NCI-H446 treated with DMSO at 0.1 percent for 48 hours (cell line): ENCODE results near the gene HAGH.

ENCODE experiments used
- DNase-seq: peaks from one replicate; lab custom pipeline; 2025; lab: John Stamatoyannopoulos, UW

The HAGH gene

DNA sequence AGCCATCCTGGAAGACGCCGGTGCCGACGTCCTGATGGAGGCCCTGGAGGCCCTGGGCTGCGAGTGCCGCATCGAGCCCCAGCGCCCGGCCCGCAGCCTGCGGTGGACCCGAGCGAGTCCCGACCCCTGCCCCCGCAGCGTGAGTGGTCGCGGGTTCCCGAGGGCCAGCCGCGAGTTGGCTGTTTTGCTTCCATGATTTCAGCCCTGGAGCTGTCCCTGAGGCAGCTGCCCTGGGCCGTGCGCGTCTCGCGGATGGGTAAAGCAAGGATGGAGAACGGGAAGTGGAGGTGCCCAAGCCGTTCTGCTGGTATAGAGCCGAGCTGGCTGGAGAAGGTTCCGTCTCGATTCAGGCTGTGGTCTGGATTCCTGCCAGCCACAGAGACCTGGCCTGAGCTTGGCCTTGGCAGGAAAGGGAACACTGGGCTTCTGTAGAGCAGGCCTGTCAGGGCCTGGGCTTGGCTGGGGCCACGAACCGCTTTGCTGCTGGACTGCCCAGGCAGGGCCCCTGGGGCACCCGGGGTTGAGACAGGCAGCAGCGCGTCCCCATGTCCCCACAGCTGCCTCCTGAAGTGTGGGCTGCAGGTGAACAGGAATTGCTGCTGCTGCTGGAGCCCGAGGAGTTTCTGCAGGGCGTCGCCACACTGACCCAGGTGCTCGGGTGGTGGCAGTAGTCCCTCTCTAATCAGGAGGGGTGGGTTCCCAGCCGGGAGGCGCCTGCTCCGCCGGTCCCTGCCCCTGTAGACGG is 52.8 kb downstream of the HAGH start:
- DNase-seq: no peak

DNA sequence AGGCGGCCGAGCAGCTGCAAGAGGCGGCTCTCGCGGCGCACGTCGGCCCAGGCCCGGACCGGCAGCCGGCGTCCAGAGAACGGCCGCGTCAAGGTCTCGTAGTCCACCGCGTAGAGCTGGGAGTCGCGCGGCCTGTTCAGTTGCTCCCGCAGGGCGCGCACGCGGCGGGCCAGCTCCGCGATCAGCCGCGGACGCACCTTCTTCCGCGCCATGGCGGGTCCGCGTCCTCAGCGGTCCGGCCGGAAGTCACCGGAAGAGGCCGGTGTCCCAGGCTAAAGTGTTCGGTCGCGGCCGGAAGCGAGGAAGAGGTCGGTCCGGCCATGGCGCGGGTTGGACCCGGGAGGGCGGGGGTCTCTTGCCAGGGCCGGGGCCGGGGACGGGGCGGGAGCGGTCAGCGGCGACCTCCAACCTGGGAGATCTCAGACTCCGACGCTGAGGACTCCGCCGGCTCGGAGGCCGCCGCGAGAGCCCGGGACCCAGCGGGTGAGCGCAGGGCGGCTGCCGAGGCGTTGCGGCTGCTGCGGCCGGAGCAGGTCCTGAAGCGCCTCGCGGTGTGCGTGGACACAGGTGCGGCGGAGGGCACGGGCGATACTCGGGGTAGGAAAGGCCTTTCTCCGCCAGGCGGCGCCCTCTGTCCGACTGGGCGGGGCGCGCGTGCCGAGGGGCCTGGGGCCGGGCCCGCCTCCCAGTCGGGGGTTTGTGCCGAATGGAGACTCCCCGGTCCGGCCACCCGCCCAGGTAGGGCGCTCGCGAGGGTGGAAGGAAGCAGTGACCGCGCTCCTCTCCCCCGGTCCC is 53.5 kb downstream of the HAGH start, which contains the start of gene MRPS34:
MRPS34 (minus strand) TSS at position 227 of the 795 bp plus-strand sequence; CDS start at position 212, 15 bp downstream.
- DNase-seq: peak; percentile 35

DNA sequence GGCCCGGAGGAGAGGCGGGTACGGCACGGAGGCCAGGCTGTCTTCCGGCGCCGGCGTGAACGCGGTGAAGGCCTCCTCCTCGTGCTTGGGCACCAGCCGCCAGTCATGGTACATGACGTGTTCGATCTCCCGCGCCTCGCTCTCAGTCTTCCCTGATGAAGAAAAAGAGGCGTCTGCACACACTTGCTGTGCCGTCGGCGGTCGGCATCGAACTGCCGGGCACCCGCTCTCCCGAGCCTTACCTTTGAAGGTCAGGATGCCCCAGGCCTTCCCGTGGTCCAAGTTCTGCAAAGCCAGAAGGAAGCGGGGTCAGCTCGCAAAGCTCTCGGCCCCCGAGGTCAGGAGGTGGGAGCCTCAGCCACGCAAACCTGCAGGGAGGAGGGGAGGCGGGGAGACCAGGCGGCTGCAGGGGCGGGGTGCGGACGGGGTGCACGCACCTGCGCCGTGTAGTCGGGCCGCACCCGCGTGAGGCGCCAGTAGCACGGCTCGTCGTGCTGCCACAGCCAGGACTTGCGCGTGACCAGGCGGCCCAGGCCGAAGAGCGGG is 54.2 kb downstream of the HAGH start, which contains the start of gene EME2:
EME2 (plus strand) TSS at position 449 of the 546 bp plus-strand sequence. CDS start 418 bp downstream, outside the sequence.
- no peak for DNase-seq

DNA sequence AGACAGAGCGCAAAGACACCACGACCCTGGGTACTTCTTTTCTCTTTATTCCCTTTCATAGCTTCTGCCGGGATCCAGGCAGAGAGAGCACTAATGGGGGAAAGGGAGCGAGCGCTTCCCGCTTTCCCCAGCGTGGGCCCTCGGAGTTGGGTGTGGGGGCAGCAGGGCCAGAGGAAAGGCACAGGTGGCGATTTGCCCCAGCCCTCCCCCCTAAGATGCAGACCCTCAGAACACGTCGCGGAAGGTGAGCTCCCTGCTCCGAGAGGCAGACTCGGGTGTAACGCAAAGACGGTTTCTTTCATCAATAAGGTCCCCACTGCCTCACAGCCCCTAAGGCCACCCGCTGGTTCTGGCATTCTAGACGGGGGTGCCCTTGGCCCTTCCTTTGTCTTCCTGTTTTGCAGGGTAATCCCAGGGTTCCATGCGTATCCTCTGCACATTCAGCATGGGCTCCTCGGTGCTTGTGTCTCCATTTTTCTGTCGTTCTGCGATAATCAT is 54.7 kb downstream of the HAGH start:
- DNase-seq: no peak

DNA sequence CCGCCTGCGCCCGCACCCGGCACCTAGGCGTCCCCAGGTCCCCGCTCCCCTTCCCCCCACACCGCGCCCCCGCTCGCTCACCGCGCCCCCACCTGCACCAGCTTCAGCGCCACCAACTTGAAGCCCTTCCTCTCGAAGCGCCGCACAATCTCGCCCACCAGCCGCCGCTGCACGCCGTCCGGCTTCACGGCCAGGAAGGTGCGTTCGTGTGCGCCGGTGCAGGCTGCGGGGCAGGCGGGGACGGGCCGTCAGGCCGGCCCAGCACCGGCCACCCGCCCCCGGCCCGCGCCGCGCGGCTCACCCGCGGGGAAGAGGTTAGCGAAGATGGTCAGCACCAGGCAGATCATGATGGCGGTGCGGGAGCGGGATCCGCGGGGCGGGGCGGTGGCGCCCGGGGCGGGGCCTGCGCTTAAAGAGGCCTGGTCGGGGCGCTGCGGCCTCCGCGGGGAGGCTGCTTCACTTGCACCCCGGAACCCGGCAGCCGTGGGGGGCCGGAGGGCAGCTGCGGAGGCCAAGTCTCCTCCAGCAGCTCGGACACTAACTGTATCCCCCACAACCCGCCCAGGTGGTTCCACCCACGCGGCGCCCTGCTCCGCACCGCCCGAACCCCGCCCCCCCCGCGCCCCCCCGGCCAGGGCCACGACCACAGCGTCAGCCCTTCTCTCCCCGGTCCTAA is 55.3 kb downstream of the HAGH start, which contains the start of gene NME3:
NME3 (minus strand) TSS at position 356 of the 676 bp plus-strand sequence; CDS start at position 347, 9 bp downstream.
- no peak for DNase-seq

GRCh38 chr16:1770328-1771187 is 56.1 kb downstream of the HAGH start:
- DNase-seq: no peak

- DNase-seq: no peak
Measured at GRCh38 chr16:1769402-1770300, 57.0 kb downstream of the HAGH start.

DNA sequence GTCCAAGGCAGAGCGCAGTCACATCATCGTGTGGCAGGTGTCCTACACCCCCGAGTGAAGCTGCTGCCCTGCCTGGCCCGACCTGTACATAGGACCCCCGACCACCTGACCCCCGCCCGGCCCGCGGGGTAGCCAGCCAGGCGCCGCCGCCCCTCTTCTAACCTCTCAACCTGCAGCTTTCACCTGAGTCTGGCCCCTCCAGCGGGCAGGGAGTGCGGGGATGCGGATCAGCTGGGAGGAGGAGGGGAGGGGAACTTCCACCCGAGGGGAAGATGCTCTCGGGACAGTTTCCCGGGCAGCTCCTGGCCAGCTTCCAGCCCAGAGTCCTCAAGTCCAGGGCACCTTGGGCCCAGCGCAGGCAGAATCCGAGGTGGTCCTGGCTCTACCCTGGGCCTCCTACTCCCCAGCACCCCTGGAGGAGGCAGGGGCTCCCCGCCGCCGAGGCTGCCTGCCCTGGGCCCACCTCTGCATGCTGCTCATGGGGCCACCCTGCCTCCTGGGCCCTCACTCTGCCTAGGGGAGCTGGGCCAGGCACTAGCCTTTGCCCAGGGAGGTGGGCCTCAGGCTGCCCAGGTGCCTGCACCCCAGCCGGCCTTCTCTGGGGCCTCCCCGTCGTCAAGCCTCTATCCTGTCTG is 57.7 kb downstream of the HAGH start:
- DNase-seq: no peak

- DNase-seq: no peak
Measured at GRCh38 chr16:1768061-1768766, 58.4 kb downstream of the HAGH start.

GRCh38 chr16:1767116-1767994 is 59.3 kb downstream of the HAGH start:
- no peak for DNase-seq

DNA sequence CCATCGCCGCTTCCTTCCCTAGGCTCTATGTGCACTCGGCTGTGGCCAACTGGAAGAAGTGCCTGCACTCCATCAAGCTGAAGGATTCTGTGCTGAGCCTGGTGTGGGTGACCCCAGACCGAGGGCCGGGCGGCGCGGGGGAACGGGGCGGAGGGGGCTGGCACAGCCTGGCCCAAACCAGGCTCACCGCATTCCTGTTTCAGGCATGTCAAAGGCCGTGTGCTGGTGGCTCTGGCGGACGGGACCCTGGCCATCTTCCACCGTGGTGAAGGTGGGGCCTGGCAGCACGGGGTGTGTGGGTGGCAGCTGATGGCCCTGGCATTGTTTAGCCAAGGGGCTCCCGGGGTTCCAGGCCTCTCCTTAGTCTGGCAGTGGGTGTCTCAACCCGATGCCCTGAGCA is 59.9 kb downstream of the HAGH start:
- DNase-seq: no peak

DNA sequence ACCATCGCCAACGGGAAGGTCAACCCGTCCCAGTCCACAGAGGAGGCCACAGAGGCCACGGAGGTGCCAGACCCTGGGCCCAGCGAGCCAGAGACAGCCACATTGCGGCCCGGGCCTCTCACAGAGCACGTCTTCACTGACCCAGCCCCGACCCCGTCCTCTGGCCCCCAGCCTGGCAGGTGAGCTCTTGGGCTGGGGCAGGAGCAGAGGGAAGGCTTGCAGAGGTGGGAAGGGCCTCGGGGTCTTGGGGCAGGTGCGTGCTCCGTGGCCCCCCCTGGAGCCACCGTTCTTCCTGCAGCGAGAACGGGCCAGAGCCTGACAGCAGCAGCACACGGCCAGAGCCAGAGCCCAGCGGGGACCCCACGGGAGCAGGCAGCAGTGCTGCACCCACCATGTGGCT is 60.4 kb downstream of the HAGH start:
- no peak for DNase-seq

DNA sequence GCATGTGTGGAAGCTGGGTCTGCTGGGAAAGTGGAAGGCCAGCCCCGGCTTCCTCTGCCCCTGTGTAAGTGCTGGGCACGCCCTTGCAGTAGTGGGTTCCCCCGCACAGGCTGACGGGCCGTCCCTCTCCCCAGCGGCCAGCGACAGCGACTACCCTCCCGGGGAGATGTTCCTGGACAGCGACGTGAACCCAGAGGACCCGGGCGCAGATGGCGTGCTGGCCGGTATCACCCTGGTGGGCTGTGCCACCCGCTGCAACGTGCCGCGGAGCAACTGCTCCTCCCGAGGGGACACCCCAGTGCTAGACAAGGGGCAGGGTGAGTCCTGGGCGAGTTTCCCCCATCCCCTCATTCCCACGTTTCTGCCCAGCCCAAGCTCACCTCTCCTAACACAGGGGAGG is 60.8 kb downstream of the HAGH start:
- no peak for DNase-seq

DNA sequence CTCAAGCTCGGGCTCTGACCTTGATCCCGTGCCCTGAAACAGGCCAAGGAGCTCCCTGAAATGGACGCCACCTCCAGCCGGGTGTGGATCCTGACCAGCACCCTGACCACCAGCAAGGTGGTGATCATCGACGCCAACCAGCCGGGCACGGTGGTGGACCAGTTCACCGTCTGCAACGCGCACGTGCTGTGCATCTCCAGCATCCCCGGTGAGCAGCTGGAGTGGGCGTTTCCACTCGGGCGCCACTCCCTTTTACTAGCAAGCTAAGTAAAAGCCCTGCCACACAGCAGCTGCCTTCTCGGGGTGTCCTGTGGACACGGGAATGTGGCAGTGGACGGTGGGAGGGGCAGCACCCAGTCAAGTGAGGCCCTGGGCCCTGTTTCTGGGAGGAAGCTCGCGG is 61.7 kb downstream of the HAGH start:
- no peak for DNase-seq

DNA sequence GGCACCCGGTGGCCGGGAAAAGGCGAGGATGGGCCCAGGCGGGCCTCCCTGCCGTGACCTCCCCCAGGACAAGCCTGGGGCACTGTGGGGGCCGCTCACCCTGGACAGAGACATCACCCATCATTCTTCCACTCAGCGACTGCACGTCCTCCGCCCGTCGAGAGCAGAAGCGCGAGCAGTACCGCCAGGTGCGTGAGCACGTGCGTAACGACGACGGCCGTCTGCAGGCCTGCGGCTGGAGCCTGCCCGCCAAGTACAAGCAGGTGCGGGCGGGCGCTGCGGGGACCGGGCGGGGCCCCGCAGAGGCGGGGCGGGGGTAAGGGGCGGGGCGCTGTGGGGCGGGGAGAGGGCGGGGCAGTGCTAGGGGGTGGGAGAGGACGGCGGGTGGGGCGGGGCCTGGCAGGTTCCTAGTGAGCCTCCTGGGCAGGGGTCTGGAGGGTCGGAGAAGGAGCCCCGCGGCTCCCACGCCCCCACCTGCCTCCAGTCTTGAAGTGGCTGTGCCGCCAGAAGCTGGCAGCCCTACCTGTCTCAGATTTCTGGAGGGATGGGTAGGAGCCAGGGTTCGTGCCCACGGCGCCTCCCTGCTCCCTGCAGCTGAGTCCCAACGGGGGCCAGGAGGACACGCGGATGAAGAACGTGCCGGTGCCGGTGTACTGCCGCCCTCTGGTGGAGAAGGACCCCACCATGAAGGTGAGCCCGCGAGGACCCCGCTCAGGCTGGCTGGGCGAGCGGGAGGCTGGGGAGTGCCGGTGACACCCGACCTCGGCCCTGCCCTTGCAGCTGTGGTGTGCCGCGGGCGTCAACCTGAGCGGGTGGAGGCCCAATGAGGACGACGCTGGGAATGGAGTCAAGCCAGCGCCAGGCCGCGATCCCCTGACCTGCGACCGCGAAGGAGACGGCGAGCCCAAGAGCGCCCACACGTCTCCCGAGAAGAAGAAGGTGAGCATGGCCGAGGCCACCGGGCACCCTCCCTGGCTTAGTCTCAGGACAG is 62.8 kb downstream of the HAGH start:
- no peak for DNase-seq

- DNase-seq: no peak
Measured at GRCh38 chr16:1762879-1763520, 63.6 kb downstream of the HAGH start.
